SK-N-SH treated with all-trans-retinoic acid at 6 μM for 48 hours (cell line): ENCODE data around the gene FRMD4A.

Experiments used
- ARNTL ChIP-seq: fragments of 450-650 bp; formaldehyde crosslinking; IDR thresholded peaks from 2 replicates; pipeline ENCODE4 v1.5.0; 2020; ENCODE audit warnings: low read depth, mild to moderate bottlenecking, moderate library complexity, borderline replicate concordance
- ZFP3 ChIP-seq: fragments of 250-450 bp; sonication (Bioruptor Pico); IDR thresholded peaks from 2 replicates; pipeline ENCODE4 v1.5.0; 2020; ENCODE audit warnings: mild to moderate bottlenecking, moderate library complexity
- ZFP30 ChIP-seq: fragments of 450-650 bp; formaldehyde crosslinking; IDR thresholded peaks from 2 replicates; pipeline ENCODE4 v1.5.0; 2022; ENCODE audit warnings: mild to moderate bottlenecking, moderate library complexity
- TF ChIP-seq, protein P1 (sequence below): fragments of 250-450 bp; sonication (Bioruptor Pico); IDR thresholded peaks from 2 replicates; pipeline ENCODE4 v1.5.1; 2021; ENCODE audit warnings: mild to moderate bottlenecking, moderate library complexity
- TF ChIP-seq, protein P2 (sequence below): fragments of 250-450 bp; sonication (Bioruptor Pico); IDR thresholded peaks from 2 replicates; pipeline ENCODE4 v1.5.0; 2020; ENCODE audit warnings: mild to moderate bottlenecking, moderate library complexity
- TF ChIP-seq, protein P3 (sequence below): fragments of 250-450 bp; sonication (Bioruptor Pico); IDR thresholded peaks from 2 replicates; pipeline ENCODE4 v1.5.1; 2020; ENCODE audit warnings: low read depth, mild to moderate bottlenecking, moderate library complexity

DNA sequence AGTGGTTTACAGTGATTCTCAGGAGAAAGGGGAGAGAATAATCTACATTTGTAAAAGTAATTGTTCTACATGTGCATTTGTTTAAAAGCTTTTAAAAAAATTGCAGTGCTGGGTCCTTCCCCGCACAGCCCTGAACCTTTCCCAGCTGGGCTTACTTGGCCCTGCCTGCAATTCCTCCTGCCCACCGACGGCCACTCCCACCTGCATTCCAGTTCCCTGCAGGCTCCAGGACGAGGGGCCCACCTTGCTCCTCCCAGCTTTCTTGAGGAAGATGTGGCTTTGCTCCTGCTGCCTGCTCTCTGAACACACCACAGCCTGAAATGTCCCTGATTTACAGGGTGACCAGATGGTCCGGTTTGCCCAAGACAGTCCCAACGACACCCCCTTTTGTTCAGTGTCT lies 521.3 kb downstream of the FRMD4A start:
- TF ChIP-seq ARNTL (no peak), ZFP30 (CRISPR knock-in tag) (no peak), ZFP3 (CRISPR knock-in tag) (no peak)
- TF ChIP-seq, protein P1, sequence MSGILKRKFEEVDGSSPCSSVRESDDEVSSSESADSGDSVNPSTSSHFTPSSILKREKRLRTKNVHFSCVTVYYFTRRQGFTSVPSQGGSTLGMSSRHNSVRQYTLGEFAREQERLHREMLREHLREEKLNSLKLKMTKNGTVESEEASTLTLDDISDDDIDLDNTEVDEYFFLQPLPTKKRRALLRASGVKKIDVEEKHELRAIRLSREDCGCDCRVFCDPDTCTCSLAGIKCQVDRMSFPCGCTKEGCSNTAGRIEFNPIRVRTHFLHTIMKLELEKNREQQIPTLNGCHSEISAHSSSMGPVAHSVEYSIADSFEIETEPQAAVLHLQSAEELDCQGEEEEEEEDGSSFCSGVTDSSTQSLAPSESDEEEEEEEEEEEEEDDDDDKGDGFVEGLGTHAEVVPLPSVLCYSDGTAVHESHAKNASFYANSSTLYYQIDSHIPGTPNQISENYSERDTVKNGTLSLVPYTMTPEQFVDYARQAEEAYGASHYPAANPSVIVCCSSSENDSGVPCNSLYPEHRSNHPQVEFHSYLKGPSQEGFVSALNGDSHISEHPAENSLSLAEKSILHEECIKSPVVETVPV (CRISPR knock-in tag): no peak
- TF ChIP-seq, protein P2, sequence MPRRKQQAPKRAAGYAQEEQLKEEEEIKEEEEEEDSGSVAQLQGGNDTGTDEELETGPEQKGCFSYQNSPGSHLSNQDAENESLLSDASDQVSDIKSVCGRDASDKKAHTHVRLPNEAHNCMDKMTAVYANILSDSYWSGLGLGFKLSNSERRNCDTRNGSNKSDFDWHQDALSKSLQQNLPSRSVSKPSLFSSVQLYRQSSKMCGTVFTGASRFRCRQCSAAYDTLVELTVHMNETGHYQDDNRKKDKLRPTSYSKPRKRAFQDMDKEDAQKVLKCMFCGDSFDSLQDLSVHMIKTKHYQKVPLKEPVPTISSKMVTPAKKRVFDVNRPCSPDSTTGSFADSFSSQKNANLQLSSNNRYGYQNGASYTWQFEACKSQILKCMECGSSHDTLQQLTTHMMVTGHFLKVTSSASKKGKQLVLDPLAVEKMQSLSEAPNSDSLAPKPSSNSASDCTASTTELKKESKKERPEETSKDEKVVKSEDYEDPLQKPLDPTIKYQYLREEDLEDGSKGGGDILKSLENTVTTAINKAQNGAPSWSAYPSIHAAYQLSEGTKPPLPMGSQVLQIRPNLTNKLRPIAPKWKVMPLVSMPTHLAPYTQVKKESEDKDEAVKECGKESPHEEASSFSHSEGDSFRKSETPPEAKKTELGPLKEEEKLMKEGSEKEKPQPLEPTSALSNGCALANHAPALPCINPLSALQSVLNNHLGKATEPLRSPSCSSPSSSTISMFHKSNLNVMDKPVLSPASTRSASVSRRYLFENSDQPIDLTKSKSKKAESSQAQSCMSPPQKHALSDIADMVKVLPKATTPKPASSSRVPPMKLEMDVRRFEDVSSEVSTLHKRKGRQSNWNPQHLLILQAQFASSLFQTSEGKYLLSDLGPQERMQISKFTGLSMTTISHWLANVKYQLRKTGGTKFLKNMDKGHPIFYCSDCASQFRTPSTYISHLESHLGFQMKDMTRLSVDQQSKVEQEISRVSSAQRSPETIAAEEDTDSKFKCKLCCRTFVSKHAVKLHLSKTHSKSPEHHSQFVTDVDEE (CRISPR knock-in tag): no peak
- TF ChIP-seq, protein P3, sequence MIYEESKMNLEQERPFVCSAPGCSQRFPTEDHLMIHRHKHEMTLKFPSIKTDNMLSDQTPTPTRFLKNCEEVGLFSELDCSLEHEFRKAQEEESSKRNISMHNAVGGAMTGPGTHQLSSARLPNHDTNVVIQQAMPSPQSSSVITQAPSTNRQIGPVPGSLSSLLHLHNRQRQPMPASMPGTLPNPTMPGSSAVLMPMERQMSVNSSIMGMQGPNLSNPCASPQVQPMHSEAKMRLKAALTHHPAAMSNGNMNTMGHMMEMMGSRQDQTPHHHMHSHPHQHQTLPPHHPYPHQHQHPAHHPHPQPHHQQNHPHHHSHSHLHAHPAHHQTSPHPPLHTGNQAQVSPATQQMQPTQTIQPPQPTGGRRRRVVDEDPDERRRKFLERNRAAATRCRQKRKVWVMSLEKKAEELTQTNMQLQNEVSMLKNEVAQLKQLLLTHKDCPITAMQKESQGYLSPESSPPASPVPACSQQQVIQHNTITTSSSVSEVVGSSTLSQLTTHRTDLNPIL (CRISPR knock-in tag): no peak
